ENCODE measurements around the gene CCT8L2. TPM values are rescaled to one million over a fixed set of nuclear protein-coding genes. Genes with fewer than 3 reads are reported as not detected.
"Not testable (repeated sequence)": the region's sequence is repeated elsewhere in the genome, so short reads cannot be mapped to it uniquely, and the experiment has no call there.

Gene CCT8L2
- total RNA-seq, 8 experiments from 2014 or later: 0.08 to 0.31 (median 0.19) TPM; not detected in 4

DNA sequence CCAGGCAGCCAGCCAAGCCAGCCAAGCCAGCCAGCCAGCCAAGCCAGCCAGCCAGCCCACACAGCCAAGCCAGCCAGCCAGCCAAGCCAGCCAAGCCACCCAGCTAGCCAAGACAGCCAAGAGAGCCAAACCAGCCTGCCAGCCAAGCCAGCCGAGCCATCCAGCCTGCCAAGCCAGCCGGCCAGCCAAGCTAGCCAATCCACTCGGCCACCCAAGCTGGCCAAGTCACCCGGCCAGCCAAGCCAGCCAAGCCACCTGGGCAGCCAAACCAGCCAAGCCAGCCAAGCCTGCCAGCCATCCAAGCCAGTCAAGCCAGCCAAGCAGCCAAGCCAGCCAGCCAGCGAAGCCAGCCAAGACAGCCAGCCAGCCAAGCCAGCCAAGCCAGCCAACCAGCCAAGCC is 32.0 kb downstream of the CCT8L2 start:
- H3K4me1 ChIP-seq (replicated peaks in 1 of 2); H3K27ac ChIP-seq; in situ Hi-C loops (cut with MboI; ENCODE audit: low pct_unique_long_range_greater_than_20kb in 2 of 9, low sequenced_read_pairs in 9 of 9, unreplicated experiment in 9 of 9); H3K4me3 ChIP-seq; ATAC-seq (replicated peaks in 6 of 8): not testable (repeated sequence)
- WGBS, 10 experiments: 0 to 54% (median 40%) methylated on average over 1 to 4 of the region's 5 CpGs; no CpG with 5 or more reads in 6 of the 10 experiments

DNA sequence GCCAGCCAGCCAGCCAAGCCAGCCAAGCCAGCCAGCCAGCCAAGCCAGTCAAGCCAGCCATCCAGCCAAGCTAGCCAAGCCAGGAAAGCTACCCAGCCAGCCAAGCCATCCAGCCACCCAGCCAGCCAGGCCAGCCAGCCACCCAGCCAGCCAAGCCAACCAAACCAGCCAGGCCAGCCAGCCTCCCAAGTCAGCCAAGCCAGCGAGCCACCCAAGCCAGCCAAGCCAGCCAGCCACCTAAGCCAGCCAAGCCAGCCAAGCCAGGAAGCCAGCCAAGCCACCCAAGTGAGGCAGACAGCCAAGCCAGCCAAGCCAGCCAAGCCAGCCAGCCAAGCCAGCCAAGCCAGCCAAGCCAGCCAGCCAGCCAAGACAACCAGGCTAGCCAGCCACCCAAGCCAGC is 32.6 kb downstream of the CCT8L2 start:
- H3K4me3 ChIP-seq; H3K27ac ChIP-seq; ATAC-seq (replicated peaks in 6 of 8); in situ Hi-C loops (cut with MboI; ENCODE audit: low pct_unique_long_range_greater_than_20kb in 2 of 9, low sequenced_read_pairs in 9 of 9, unreplicated experiment in 9 of 9); H3K4me1 ChIP-seq (replicated peaks in 1 of 2): not testable (repeated sequence)
- 0% methylated on average over 1 of the region's 1 CpG; no CpG with 5 or more reads in 9 of the 10 experiments for WGBS, 10 experiments

DNA sequence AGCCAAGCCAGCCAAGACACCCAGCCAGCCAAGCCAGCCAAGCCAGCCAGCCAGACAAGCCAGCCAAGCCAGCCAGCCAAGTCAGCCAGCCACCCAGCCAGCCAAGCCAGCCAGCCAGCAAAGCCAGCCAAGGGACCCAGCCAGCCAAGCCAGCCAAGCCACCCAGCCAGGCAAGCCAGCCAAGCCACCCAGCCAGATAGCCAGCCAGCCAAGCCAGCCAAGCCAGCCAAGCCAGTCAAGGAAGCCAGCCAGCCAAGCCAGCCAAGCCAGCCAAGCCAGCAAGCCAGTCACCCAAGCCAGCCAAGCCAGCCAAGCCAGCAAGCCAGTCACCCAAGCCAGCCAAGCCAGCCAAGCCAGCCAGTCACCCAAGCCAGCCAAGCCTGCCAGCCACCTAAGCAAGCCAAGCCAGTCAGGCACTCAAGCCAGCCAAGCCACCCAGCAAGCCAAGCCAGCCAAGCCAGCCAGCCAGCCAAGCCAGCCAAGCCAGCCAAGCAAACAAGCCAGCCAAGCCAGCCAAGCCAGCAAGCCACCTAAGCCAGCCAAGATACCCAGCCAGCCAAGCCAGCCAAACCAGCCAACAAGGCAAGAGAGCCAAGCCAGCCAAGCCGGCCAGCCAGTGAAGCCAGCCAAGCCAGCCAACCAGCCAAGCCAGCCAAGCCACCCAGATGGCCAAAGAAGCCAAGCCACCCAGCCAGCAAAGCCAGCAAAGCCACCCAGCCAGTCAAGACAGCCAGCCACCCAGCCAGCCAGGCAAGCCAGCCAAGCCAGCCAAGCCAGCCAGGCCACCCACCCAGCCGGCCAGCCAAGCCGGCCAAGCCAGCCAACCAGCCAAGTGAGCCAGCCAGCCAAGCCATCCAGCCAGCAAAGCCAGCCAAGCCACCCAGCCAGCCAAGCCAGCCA is 33.3 kb downstream of the CCT8L2 start:
- ATAC-seq (replicated peaks in 6 of 8): no peak
- Histone ChIP-seq H3K27ac (no peak overlapping the region), H3K4me3 (no peak overlapping the region), H3K4me1 (replicated peaks in 1 of 2) (no peaks in the 10 kb centered on the region)
- in situ Hi-C loops (cut with MboI; ENCODE audit: low pct_unique_long_range_greater_than_20kb in 2 of 9, low sequenced_read_pairs in 9 of 9, unreplicated experiment in 9 of 9): no loop called here
- WGBS, 10 experiments: 35% methylated on average over 3 of the region's 3 CpGs; no CpG with 5 or more reads in 9 of the 10 experiments

DNA sequence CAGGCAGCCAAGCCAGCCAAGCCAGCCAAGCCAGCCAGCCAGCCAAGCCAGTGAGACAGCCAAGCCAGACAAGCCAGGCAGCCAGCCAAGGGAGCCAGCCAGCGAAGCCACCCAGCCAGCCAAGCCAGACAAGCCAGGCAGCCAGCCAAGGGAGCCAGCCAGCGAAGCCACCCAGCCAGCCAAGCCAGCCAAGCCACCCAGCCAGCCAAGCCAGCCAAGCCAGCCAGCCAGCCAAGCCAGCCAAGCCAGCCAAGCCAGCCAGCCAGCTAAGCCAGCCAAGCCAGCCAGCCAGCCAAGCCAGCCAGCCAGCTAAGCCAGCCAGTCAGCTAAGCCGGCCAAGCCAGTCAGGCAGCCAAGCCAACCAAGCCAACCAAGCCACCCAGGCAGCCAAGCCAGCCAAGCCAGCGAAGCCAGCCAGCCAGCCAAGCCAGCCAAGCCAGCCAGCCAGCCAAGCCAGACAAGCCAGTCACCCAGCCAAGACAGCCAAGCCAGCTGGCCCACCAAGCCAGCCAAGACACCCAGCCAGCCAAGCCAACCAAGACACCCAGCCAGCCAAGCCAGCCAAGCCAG is 34.1 kb downstream of the CCT8L2 start:
- 0% methylated on average over 1 of the region's 4 CpGs; no CpG with 5 or more reads in 9 of the 10 experiments for WGBS, 10 experiments
- ATAC-seq (replicated peaks in 6 of 8); H3K27ac ChIP-seq; H3K4me3 ChIP-seq; H3K4me1 ChIP-seq (replicated peaks in 1 of 2); in situ Hi-C loops (cut with MboI; ENCODE audit: low pct_unique_long_range_greater_than_20kb in 2 of 9, low sequenced_read_pairs in 9 of 9, unreplicated experiment in 9 of 9): not testable (repeated sequence)

DNA sequence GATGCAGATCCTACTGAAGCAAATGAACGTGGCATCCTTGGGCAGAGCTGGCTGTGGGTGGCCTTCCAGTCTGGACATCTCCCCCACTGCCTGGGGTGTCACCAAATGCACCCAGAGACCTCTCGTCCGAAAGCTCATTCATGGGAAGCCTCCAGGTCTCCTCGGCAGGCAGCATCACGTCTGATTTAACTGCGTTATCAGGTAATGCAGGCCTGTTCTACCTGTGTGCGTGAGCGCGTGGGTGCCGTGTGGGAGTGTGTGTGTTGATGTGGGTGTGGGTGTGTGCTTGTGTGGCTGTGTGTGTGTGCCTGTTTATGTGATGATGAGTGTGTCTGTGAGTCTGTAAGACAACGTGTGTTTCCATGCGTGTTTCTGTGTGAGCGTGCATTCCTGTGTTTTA is 35.1 kb downstream of the CCT8L2 start:
- in situ Hi-C loops (cut with MboI; ENCODE audit: low pct_unique_long_range_greater_than_20kb in 2 of 9, low sequenced_read_pairs in 9 of 9, unreplicated experiment in 9 of 9); ATAC-seq (replicated peaks in 6 of 8): not testable (repeated sequence)
- WGBS, 10 experiments: 58% methylated on average over 5 of the region's 13 CpGs; no CpG with 5 or more reads in 9 of the 10 experiments

DNA sequence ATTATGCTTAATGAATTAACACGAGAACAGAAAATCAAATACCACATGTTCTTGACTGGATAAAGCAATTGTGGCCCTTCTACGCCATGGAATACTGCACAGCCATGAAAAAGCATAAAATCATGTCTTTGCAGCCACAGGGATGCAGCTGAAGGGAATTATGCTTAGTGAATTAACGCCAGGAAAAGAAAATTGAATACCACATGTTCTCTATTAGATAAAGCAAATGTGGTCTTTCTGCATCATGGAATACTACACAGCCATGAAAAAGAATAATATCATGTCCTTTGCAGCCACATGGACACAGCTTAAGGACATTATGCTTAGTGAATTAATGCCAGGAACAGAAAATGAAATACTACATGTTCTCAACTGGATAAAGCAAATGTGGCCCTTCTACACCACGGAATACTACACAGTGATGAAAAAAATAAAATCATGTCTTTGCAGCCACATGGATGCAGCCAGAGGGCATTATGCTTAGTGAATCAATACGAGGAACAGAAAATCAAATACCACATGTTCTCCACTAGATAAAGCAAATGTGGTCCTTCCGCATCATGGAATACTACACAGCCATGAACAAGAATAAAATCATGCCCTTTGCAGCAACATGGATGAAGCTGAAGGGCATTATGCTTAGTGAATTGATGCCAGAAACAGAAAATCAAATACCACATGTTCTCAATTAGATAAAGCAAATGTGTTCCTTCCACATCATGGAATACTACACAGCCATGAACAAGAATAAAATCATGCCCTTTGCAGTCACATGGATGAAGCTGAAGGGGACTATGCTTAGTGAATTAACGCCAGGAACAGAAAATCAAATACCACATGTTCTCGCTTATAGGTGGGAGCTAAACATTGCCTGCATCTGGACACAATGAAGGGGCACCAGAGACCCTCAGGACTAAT is 37.3 kb downstream of the CCT8L2 start:
- 0 to 67% (median 47%) methylated on average over 1 to 2 of the region's 8 CpGs; no CpG with 5 or more reads in 6 of the 10 experiments for WGBS, 10 experiments
- H3K4me3 ChIP-seq; in situ Hi-C loops (cut with MboI; ENCODE audit: low pct_unique_long_range_greater_than_20kb in 2 of 9, low sequenced_read_pairs in 9 of 9, unreplicated experiment in 9 of 9); ATAC-seq (replicated peaks in 6 of 8); H3K4me1 ChIP-seq (replicated peaks in 1 of 2); H3K27ac ChIP-seq: not testable (repeated sequence)

More for the DNA sequence above, 35.1 kb downstream of the CCT8L2 start:
- H3K27ac ChIP-seq; H3K4me3 ChIP-seq; H3K4me1 ChIP-seq (replicated peaks in 1 of 2): not testable (repeated sequence)

DNA sequence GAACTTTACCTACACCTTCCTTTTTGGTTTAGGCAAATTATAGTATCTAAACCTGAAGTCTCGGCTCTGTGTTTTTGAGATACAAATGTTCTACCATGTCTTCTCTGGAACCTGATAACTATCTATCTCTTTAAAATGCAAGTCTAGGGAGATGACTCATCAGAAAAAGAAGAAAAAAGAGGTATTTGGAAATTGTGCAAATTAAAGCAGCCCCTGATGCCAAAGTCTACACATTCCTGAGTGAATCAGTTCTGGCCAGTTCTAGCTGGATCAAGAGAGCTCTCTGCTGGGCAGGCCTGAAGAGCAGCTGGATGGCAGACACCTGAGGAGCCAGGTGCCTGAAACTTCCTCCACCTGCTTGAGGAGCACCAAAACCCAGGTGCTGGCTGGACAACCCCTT is 49.3 kb downstream of the CCT8L2 start:
- in situ Hi-C loops (cut with MboI; ENCODE audit: low pct_unique_long_range_greater_than_20kb in 2 of 9, low sequenced_read_pairs in 9 of 9, unreplicated experiment in 9 of 9); ATAC-seq (replicated peaks in 6 of 8); H3K4me3 ChIP-seq; H3K27ac ChIP-seq; H3K4me1 ChIP-seq (replicated peaks in 1 of 2): not testable (repeated sequence)
- 0 to 33% methylated on average over 1 of the region's 1 CpG; no CpG with 5 or more reads in 8 of the 10 experiments for WGBS, 10 experiments

Other genes starting within 250 kb of the CCT8L2 start
- not detected for gene XKR3, start 232.6 kb upstream of the CCT8L2 start, total RNA-seq

Data from motor neuron (in vitro differentiated cells).